Inflammatory macrophage (primary cell): Measurements from ENCODE around the gene NEDD9.
A peak's percentile ranks its signal among the peaks of the same experiment; 100 is the strongest.

Source experiments
- DNase-seq, 2 donors: peaks; one replicate each; pipeline ENCODE4 v3.0.0-alpha.2; 2020 to 2022
- total RNA-seq, 18 experiments: gene quantifications; one replicate each; lab custom pipeline; 2026; ENCODE audit warnings: mixed read lengths in 6 of 18, inconsistent platforms in 2 of 18; lab: John Stamatoyannopoulos, UW

The NEDD9 gene
- total RNA-seq, result 21.4 to 93.4 (median 64.1) reads per million in 18 experiments

GRCh38 chr6:11232193-11232769 lies at the start of gene NEDD9:
NEDD9 (minus strand) TSS chr6:11232668; CDS start chr6:11232515, 153 bp downstream.
- DNase-seq, result peak; percentile 95 to 97

GRCh38 chr6:11282245-11282644 lies 49.8 kb upstream of the NEDD9 start:
- DNase-seq, result no peak

- DNase-seq, result no peak
Measured at GRCh38 chr6:11280394-11280793, 47.9 kb upstream of the NEDD9 start.

- no peak for DNase-seq
Measured at GRCh38 chr6:11279284-11279689, 46.8 kb upstream of the NEDD9 start.

- no peak for DNase-seq
Measured at GRCh38 chr6:11278207-11278559, 45.7 kb upstream of the NEDD9 start.

GRCh38 chr6:11277275-11278206 lies 45.1 kb upstream of the NEDD9 start:
- peak; percentile 52 to 77 for DNase-seq

- DNase-seq, result no peak
Measured at GRCh38 chr6:11276911-11277274, 44.4 kb upstream of the NEDD9 start.

GRCh38 chr6:11276228-11276627 lies 43.8 kb upstream of the NEDD9 start:
- DNase-seq, result no peak

GRCh38 chr6:11275598-11275997 lies 43.1 kb upstream of the NEDD9 start:
- DNase-seq, result peak; percentile 82 to 84

GRCh38 chr6:11273406-11274065 lies 41.1 kb upstream of the NEDD9 start:
- no peak for DNase-seq

- peak in 1 of 2 donors; percentile 46 for DNase-seq
Measured at GRCh38 chr6:11272491-11273192, 40.2 kb upstream of the NEDD9 start.

GRCh38 chr6:11271228-11272020 lies 39.0 kb upstream of the NEDD9 start:
- peak; percentile 56 to 60 for DNase-seq

GRCh38 chr6:11270030-11271027 lies 37.9 kb upstream of the NEDD9 start:
- DNase-seq, result no peak

GRCh38 chr6:11268978-11269377 lies 36.5 kb upstream of the NEDD9 start:
- no peak for DNase-seq

GRCh38 chr6:11266926-11267325 lies 34.5 kb upstream of the NEDD9 start:
- no peak for DNase-seq

- DNase-seq, result no peak
Measured at GRCh38 chr6:11265932-11266331, 33.5 kb upstream of the NEDD9 start.

- DNase-seq, result no peak
Measured at GRCh38 chr6:11264100-11264499, 31.6 kb upstream of the NEDD9 start.

GRCh38 chr6:11263291-11263775 lies 30.9 kb upstream of the NEDD9 start:
- DNase-seq, result no peak

- no peak for DNase-seq
Measured at GRCh38 chr6:11262242-11262641, 29.8 kb upstream of the NEDD9 start.

GRCh38 chr6:11260249-11261038 lies 28.0 kb upstream of the NEDD9 start:
- no peak for DNase-seq
